Psoas muscle (tissue), 8 donors: ENCODE measurements around the gene DOCK1. TPM values are rescaled to one million over a fixed set of nuclear protein-coding genes. Genes with fewer than 3 reads are reported as not detected.

ENCODE experiments used
- ATAC-seq, 4 donors: fragments of 200-7000 bp; cut with Tn5 transposase; one replicate each; pipeline ENCODE4 v1.9.1; 2020; ENCODE audit warnings: moderate library complexity in 3 of 4, mild to moderate bottlenecking in 2 of 4
- DNase-seq, 2 donors: peaks; one replicate each; pipeline ENCODE4 v3.0.0-alpha.2; 2020
- H3K27ac ChIP-seq: fragments of 200-600 bp; one replicate; pipeline ENCODE4 v1.8.0; 2022
- H3K27me3 ChIP-seq, 3 donors: fragments of 200-600 bp in 1 of 3; one replicate each; pipeline versions ENCODE4 v1.6.1 to v1.8.0; 2013 to 2022; ENCODE audit warnings: low read length in 2 of 3, mild to moderate bottlenecking in 2 of 3, moderate library complexity in 1 of 3; ENCODE audit not compliant: insufficient read depth in 3 of 3
- H3K36me3 ChIP-seq, 2 donors: fragments of 200-600 bp in 1 of 2; one replicate each; pipeline versions ENCODE4 v1.6.1 to v1.8.0; 2013 to 2022; ENCODE audit warnings: low read depth in 1 of 2, mild to moderate bottlenecking in 1 of 2, moderate library complexity in 1 of 2; ENCODE audit not compliant: insufficient read depth in 1 of 2
- H3K4me1 ChIP-seq: fragments of 200-600 bp; one replicate; pipeline ENCODE4 v1.8.0; 2022
- H3K4me3 ChIP-seq: fragments of 200-600 bp; one replicate; pipeline ENCODE4 v1.8.0; 2022; ENCODE audit warnings: mild to moderate bottlenecking
- H3K9me3 ChIP-seq: fragments of 200-600 bp; one replicate; pipeline ENCODE4 v1.8.0; 2022
- WGBS, 3 donors: extraction: QIAGEN DNeasy Blood & Tissue Kit; methylation state at CpG; one replicate each; pipeline versions ENCODE4 v1.1.6 to v1.1.7; 2013; 5-methylcytosine and 5-hydroxymethylcytosine counted together
- intact Hi-C, 2 donors: fragments of 100-400 bp; cut with DNase I; formaldehyde crosslinking; loops; one replicate each; pipeline versions ENCODE4 v1.11.0 to v1.14.2; 2022
- polyA plus RNA-seq, 3 donors: library from polyadenylated mRNA; stranded (reverse); fragments of 200-250 nt; gene quantifications; one replicate each; pipeline ENCODE4 v1.2.3, GENCODE V29; 2013
- total RNA-seq, 4 donors: library from RNA; stranded (reverse); fragmentation: NEBNext Ultra II Directional in 2 of 4; extraction: Animal tissue kit (Norgen Biotek cat#: 25700) in 2 of 4; gene quantifications; one replicate each; pipeline versions ENCODE4 v1.2.1 to v1.2.4, GENCODE V29; 2021 to 2023
- TF ChIP-seq, protein P1 (sequence below): fragments of 200-600 bp; IDR thresholded peaks from one replicate; pipeline ENCODE4 v1.8.0; 2022; ENCODE audit warnings: antibody characterized with exemption
- donor health status: healthy with polysubstance abuse.
- donor health status: DM: no; HTN: no; CAD: no; lungs with moderate emphysema.
- donor health status: Bipolar disorder and iron deficiency.
- donor health status: healthy.
- donor health status: DM: yes; HTN: yes; CAD: no.
- donor health status: DM: no; HTN: no; CAD: no.
- donor health status: DM: no; HTN: no; CAD: no.
- donor health status: DM: yes; HTN: yes; CAD: no.

The DOCK1 gene
- total and polyA plus RNA-seq, 7 donors, result 2.1 to 11.3 (median 5.4) TPM

DNA sequence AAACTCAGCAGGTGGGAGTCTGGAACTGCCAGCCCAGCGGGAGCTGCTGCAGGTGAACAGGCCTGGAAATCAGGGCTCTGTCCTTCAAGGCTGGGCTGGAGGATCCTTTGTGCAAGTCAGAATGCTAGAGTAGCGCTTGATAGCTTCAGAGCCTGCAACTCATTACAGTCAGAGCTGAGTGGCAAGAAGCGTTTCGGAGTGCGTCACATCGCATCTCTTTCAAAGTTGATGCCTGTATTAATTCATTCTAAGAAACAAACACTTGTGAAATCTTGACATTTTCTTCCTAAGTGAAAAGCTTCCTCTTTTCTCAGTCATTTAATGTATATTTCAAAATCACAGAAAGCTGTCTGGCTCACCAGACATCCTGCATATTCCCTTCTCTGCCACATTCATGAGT is 522.7 kb downstream of the DOCK1 start:
- no peaks in the 10 kb centered on the region for H3K9me3 ChIP-seq
- TF ChIP-seq, protein P1, sequence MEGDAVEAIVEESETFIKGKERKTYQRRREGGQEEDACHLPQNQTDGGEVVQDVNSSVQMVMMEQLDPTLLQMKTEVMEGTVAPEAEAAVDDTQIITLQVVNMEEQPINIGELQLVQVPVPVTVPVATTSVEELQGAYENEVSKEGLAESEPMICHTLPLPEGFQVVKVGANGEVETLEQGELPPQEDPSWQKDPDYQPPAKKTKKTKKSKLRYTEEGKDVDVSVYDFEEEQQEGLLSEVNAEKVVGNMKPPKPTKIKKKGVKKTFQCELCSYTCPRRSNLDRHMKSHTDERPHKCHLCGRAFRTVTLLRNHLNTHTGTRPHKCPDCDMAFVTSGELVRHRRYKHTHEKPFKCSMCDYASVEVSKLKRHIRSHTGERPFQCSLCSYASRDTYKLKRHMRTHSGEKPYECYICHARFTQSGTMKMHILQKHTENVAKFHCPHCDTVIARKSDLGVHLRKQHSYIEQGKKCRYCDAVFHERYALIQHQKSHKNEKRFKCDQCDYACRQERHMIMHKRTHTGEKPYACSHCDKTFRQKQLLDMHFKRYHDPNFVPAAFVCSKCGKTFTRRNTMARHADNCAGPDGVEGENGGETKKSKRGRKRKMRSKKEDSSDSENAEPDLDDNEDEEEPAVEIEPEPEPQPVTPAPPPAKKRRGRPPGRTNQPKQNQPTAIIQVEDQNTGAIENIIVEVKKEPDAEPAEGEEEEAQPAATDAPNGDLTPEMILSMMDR, result no peak
- H3K36me3 ChIP-seq, result peaks cover 0 to 3% of the 10 kb centered on the region in 2 donors
- no peak overlapping the region for H3K27ac ChIP-seq
- WGBS, 3 donors, result 97 to 99% (median 98%) methylated on average over 6 of the region's 6 CpGs
- no peak for ATAC-seq
- H3K27me3 ChIP-seq, result no peaks in the 10 kb centered on the region
- intact Hi-C loops, result no loop called here
- no peak for DNase-seq
- H3K4me1 ChIP-seq, result no peaks in the 10 kb centered on the region
- H3K4me3 ChIP-seq, result no peak overlapping the region

DNA sequence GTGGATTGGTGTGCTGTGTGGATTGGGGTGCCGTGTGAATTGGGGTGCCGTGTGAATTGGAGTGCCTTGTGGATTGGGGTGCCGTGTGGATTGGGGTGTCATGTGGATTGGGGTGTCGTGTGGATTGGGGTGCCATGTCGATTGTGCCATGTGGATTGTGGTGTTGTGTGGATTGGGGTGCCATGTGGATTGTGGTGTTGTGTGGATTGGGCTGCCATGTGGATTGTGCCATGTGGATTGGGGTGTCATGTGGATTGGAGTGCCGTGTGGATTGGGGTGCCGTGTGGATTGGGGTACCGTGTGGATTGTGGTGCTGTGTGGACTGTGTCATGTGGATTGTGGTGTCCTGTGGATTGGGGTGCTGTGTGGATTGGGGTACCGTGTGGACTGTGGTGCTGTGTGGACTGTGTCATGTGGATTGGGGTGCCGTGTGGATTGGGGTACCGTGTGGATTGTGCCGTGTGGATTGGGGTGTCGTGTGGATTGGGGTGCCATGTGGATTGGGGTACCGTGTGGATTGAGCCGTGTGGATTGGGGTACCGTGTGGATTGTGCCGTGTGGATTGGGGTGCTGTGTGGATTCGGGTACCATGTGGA is 523.3 kb downstream of the DOCK1 start:
- no peaks in the 10 kb centered on the region for H3K27me3 ChIP-seq
- TF ChIP-seq, protein P1, result no peak
- H3K4me1 ChIP-seq, result no peaks in the 10 kb centered on the region
- no peaks in the 10 kb centered on the region for H3K9me3 ChIP-seq
- 93 to 98% (median 97%) methylated on average over 18 of the region's 18 CpGs for WGBS, 3 donors
- H3K36me3 ChIP-seq, result peaks cover 0 to 3% of the 10 kb centered on the region in 2 donors
- no peak for DNase-seq
- intact Hi-C loops, result no loop called here
- H3K4me3 ChIP-seq, result no peak overlapping the region
- no peak for ATAC-seq
- H3K27ac ChIP-seq, result no peak overlapping the region

DNA sequence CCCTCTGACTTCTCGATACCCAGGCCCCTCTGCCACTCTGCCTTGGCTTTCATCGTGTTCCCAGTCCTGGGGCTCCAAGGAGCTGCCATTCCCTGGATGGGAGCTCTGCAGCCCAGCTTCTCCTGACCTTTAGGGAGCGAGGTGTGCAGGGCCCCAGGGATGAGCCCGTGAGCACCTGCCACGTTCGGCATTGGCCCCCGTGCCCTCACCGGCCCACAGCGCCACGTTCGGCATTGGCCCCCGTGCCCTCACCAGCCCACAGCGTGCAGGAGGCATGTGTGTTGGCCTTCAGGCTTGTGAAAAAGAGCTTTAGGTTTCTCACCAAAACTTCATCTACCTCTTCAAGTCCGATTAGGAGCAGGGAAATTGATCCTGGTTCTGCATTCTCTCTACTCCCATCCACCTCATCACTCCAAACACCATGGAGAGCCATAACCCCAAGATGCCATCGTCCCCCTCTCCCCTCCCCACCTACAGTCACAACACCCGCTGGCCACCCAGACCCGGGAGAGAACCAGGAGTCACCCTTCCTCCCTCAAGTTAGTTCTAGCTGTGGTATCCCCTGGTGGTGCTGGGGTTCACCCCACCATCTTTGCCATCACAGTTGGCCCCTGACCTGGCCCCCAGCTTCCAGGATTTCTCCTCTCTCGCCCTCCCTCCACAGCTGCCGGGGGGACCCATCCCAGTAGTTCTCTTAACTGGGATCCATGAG is 524.5 kb downstream of the DOCK1 start:
- Histone ChIP-seq H3K36me3 (peaks cover 0 to 3% of the 10 kb centered on the region in 2 donors), H3K9me3 (no peaks in the 10 kb centered on the region), H3K4me1 (no peaks in the 10 kb centered on the region), H3K4me3 (no peak overlapping the region), H3K27ac (no peak overlapping the region), H3K27me3 (no peaks in the 10 kb centered on the region)
- WGBS, 3 donors, result 95 to 96% (median 95%) methylated on average over 19 of the region's 19 CpGs
- DNase-seq (no peak), ATAC-seq (no peak)
- intact Hi-C loops, result no loop called here
- TF ChIP-seq, protein P1, result no peak

DNA sequence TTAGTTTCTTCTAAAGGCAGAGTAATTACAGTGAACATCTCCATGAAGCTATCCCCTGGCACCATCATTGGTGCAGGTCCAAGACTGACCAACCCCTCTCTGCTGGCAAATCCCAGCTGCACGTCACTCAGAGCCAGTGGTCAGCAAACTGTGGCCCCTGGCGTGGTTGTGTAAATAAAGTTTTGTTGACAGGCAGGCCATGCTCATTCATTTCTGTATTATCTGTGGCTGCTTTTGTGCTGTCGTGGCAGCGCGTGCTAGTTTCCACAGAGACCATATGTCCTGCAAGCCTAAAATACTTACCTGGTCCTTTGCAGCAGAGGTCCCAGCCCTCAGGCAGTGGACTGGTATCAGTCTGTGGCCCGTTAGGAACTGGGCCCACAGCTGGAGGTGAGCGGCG is 526.3 kb downstream of the DOCK1 start:
- H3K4me1 ChIP-seq, result no peaks in the 10 kb centered on the region
- TF ChIP-seq, protein P1, result no peak
- no peak overlapping the region for H3K4me3 ChIP-seq
- H3K9me3 ChIP-seq, result no peaks in the 10 kb centered on the region
- peaks cover 0 to 2% of the 10 kb centered on the region in 2 donors for H3K36me3 ChIP-seq
- DNase-seq, result no peak
- WGBS, 3 donors, result 94 to 99% (median 96%) methylated on average over 8 of the region's 8 CpGs
- H3K27ac ChIP-seq, result no peak overlapping the region
- intact Hi-C loops, result no loop called here
- no peak for ATAC-seq
- no peaks in the 10 kb centered on the region for H3K27me3 ChIP-seq
